GM18499 (cell line): Measurements from ENCODE around the gene HELB.
A peak's percentile ranks its signal among the peaks of the same experiment; 100 is the strongest.

Experiments
- ATAC-seq: cut with Tn5 transposase; IDR thresholded peaks from one replicate; pipeline ENCODE4 v1.9.1; 2021; ENCODE audit warnings: moderate number of reproducible peaks; ENCODE audit not compliant: insufficient read depth, unreplicated experiment

Gene HELB

DNA sequence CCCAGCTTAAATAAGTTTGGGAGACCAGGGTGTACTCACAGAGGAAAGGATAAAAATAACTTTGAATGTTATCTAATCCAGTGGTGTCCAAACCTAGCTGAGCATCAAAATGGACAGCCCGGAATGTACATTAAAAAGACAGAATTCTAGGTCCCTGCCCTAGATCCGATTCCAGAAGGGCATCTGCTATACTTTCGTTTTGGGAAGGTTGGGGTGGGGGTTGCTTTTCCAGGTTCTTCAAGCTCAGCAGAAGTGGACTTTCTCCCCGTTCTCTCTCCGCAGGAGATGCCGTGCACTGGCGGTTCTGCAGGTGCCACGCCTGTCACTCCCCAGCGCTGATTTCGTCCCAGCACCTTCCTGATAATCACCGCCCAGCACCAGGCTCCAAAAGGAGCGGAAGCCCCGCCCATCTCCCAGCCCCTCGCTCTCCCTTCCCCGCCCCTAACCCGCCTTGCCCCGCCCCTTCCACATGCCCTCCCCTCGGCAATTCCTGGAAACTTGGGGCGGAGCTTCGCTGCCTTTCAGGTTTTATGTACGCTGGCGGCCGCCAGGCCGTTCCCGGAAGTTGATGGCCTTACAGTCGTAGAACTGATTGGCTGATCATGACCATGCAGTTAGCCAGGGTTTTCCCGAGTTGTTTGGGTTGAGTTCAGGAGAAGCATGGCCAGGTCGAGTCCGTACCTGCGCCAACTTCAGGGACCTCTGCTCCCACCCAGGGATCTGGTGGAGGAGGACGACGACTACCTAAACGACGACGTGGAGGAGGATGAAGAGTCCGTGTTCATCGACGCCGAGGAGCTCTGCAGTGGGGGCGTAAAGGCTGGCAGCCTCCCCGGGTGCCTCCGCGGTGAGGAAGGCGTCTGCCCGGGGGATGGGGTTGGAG lies at the start of gene HELB:
HELB (plus strand) TSS at position 550 of the 883 bp plus-strand sequence; CDS start at position 661, 111 bp downstream.
- ATAC-seq, result peak; percentile 76

DNA sequence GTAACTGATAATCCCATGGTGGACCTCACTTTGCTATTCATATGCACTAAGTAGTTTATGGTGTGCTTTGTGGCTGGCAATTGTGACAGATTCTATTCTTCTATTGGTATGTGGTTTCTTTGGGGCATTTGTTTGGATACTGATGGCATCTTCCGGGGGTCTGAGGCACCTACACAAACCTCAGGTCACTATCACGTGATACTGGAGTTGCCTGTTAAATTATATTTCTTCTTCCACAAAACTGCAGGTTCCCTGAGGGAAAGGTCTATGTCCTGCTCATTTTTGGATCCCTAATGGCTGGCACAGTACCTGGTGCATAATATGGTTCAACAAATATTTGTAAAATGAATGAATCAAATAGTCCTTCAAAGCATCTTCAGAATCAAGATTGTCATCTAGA lies 49.5 kb upstream of the HELB start:
- no peak for ATAC-seq

GRCh38 chr12:66255737-66256136 lies 46.6 kb upstream of the HELB start:
- no peak for ATAC-seq

DNA sequence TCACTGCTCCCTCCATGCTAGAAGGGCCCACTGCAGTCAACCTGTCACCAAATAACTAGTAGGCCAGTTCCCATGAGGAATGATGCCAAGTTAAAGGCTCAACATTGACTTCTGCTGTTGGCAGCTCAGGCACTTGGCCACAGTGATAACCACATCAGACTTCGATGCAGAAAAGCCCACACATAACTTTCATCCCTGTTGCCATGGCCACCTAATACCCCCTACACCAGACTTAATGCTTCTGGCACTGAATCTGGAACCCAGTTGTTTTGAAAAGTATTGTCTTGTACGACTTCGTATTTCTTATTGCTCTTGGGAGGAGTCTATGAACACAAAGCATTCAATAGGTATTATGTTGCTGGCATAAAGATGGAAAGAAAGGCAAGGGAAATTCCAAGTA lies 44.3 kb upstream of the HELB start:
- no peak for ATAC-seq

GRCh38 chr12:66262737-66263136 lies 39.6 kb upstream of the HELB start:
- ATAC-seq, result no peak

GRCh38 chr12:66268562-66268961 lies 33.7 kb upstream of the HELB start:
- ATAC-seq, result no peak

GRCh38 chr12:66269142-66269541 lies 33.2 kb upstream of the HELB start:
- ATAC-seq, result no peak

- ATAC-seq, result no peak
Measured at GRCh38 chr12:66269757-66270383, 32.4 kb upstream of the HELB start.

- ATAC-seq, result no peak
Measured at GRCh38 chr12:66270613-66271012, 31.7 kb upstream of the HELB start.

GRCh38 chr12:66272650-66273049 lies 29.6 kb upstream of the HELB start:
- no peak for ATAC-seq

GRCh38 chr12:66273147-66273546 lies 29.1 kb upstream of the HELB start:
- ATAC-seq, result no peak

DNA sequence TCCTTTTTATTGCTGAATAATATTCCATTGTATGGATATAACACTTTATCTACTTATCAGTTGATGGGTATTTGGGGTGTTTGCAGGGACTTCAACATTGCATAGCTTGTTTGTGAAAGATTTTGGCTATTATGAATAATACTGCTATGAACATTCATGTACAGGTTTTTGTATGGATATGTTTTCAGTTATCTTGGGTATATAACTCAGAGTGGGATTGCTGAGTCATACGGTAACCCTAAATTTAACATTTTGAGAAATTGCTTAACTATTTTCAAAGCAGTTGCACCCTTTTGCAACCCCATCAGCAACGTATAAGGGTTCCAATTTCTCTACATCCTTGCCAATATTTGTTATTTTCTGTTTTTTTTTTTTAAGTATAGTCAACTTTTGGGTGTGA lies 27.3 kb upstream of the HELB start:
- ATAC-seq, result no peak

GRCh38 chr12:66279123-66279712 lies 23.1 kb upstream of the HELB start:
- no peak for ATAC-seq

DNA sequence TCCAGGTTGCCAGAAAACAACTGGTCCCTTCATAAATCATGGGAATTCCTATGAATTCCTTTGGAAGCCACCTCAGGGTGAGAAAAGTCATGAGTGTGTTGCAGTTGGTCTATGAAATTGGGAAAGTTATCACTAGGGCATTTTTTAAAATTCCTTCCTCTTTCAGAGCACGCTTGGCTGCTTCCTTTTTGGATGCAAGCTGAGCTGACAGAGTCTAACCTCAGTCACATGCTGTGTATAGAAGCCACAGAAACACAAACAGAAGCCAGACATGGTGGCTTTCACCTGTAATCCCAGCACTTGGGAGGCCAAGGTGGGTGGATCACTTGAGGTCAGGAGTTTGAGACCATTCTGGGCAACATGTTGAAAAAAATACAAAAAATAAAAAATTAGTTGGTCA lies 21.7 kb upstream of the HELB start:
- ATAC-seq, result no peak

GRCh38 chr12:66282244-66282643 lies 20.0 kb upstream of the HELB start:
- no peak for ATAC-seq

- ATAC-seq, result no peak
Measured at GRCh38 chr12:66287275-66287674, 15.0 kb upstream of the HELB start.

- ATAC-seq, result no peak
Measured at GRCh38 chr12:66288121-66288520, 14.2 kb upstream of the HELB start.

- ATAC-seq, result no peak
Measured at GRCh38 chr12:66289485-66289884, 12.8 kb upstream of the HELB start.

GRCh38 chr12:66290716-66291200 lies 11.5 kb upstream of the HELB start:
- no peak for ATAC-seq

GRCh38 chr12:66296176-66296683 lies 6.1 kb upstream of the HELB start:
- ATAC-seq, result no peak

DNA sequence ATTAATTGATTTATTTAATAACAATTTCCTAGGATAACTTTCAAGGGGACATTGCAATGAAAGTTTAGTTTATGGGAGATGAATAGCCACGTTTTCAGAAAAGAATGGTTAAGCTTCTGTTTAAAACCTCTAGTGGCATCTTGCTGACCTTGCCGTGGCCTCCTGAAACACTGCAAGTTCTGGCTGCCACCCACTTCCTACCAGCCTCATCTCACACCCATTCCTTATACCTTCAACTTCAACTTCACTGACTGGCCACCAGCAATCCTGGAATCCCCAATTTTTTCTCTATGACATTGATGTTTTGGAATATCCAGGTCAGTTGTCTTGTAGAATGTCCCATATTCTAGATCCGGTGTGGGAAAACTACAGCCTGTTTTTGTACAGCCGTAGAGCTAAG lies 5.2 kb upstream of the HELB start:
- no peak for ATAC-seq
